NCI-H2227 (cell line): ENCODE data around the gene RNLS.

Experiments
- DNase-seq: peaks from one replicate; lab custom pipeline; 2025; ENCODE audit not compliant: unreplicated experiment; lab: John Stamatoyannopoulos, UW

RNLS gene

DNA sequence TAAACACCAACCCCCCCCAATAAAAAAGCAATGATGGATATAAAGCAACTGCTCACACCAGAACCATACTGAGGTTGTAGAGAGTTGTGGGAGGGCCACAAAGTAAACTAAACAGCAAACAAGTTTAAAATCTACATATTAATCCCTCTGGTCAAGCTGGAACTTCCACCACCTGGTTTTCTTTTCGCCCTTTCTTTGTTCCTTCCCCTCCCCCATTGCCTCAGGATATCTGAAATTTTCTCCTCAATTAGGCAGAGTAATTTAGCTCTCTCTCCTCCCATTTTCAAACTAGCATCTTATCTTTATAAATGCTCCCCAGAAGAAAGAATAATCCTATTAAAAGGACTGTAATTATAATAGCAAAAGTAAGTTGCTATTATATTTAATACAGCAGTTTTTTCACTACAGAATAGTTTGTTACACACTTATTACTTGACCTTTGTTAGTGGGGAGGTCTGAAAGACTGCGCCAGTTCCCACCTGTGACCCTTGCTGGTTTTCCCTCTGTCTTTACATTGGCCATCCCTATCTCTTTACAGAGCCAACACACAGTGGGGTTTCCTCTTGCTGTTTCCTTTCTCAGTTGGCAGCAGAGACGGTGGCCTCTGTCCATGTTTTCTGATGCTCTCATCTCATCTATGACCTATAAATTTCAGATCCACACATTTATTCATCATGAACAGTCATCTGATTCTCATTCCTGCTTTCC is 235.4 kb downstream of the RNLS start:
- peak; percentile 17 for DNase-seq

DNA sequence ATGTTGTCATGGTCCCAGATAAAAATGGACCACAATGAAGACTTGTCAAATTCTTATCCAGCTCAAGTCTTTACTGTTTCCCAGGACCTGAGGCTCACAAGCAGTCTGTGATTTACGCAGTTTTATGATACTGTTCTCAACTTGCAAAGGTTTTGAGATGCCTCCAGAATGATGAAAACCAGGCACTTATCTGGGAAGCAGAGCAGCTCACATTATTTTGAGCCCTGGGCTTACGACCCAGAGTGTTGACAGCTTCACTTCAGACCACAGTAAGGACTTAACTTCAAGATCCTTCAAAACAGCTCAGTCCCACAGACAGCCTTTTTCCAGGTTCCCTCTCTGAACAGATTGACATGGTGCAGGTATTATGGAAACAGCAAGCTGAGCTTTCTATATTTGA is 236.1 kb downstream of the RNLS start:
- no peak for DNase-seq

GRCh38 chr10:88346144-88346977 is 236.8 kb downstream of the RNLS start:
- no peak for DNase-seq

DNA sequence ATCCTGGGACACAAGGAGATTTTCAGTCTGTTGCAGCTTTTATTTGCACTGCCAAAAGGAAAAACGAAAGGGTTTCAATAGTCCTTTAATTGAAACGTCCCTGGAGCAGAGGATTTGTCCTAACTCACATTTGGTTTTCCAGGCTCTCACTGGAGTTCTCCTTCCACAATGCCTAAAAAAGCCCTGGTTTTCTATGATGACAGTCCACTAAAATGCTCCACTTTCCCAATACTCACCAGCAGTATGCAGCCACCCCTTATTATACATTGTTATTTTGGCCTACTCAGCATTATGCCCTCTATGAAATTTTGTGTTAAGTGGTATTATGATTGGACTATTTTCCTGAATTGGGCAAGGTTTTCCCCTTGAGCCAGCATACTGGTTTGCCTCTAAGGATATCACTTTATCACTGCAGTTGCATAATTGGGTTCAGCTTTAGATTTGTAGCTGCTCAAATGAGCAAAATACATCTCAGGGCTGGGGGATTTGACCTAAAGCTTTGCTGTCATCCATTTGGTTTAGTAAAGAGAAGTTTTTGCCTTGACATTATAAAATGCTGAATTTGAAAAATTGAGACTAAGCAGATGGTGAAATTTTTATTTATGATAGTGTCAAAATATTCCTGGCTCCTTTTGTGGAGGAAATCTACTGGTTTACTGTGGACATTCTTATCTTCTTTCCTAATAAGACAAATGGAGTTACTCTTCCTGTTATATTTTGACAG is 239.2 kb downstream of the RNLS start:
- DNase-seq: no peak

- DNase-seq: no peak
Measured at GRCh38 chr10:88342733-88343310, 240.3 kb downstream of the RNLS start.

- DNase-seq: no peak
Measured at GRCh38 chr10:88337134-88337533, 246.0 kb downstream of the RNLS start.

DNA sequence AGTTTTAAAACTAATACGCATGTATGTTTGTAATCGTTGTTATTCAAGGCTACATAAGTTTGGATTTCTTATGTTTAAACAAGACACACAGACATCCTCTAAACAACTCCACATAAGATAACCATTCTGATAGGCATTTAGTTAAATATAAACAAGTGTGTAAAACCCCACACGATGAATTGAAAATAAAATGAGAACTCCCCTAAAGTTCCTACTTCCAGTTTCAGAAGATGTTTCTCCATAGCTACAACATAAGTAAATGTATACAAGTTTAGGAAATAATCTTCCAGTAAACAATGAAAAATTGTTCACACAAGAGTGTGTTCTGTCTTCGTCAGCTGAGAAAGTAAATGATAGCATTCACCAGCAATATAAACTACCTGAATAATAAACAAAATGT is 246.8 kb downstream of the RNLS start:
- DNase-seq: no peak

DNA sequence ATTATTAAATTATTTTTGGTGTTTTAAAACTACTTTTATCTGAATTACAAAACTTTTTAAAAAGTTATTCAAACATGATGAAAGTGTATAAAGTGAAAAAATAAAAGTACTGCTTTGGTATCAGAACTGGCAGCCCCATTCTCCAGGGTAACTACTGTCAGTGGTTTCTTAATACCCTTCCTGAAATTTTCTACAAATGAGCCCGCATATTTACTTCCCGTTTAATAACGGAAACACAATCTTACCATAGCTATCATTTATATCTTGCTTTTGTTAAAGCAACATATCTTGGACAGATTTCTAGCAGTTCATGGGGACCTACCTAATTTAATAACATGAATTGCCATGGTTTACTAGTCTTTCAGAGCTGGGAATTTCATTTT is 249.9 kb downstream of the RNLS start:
- no peak for DNase-seq

DNA sequence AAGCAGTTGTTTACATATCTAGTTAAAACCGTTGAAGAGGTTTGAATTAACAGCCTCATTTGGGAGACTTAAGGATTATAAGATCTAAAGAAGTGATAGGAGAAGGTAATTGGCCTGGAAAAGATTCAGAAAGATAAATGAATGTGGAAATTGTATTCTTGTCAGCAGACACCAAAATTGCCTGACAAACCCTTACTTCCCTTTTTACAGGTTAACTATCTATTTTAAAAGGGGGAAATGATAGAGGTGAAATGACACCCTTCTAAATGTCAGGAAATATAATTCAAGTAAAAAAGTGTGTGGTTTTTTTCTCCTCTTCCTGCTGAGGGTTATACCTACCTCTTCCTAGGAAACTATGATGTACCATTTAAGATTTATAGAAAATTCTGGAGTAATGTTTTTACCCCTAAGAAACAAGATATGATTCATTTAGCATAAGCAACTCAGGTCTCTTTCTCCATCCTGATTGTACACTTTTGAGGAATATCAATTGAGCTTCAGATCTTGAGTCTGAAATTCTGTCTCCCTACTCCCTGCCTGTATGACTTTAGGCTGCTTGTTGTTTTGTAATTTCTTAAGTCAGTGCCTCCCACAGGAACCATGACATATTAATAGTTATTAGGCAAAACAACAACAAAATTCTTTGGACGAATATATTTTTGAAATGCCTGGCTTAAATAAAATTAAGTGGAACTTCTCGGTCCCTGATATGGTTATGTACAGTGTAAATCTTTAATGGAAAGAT is 250.4 kb downstream of the RNLS start:
- no peak for DNase-seq

- DNase-seq: no peak
Measured at GRCh38 chr10:88330174-88330573, 252.9 kb downstream of the RNLS start.

GRCh38 chr10:88322324-88323063 is 260.6 kb downstream of the RNLS start:
- no peak for DNase-seq

DNA sequence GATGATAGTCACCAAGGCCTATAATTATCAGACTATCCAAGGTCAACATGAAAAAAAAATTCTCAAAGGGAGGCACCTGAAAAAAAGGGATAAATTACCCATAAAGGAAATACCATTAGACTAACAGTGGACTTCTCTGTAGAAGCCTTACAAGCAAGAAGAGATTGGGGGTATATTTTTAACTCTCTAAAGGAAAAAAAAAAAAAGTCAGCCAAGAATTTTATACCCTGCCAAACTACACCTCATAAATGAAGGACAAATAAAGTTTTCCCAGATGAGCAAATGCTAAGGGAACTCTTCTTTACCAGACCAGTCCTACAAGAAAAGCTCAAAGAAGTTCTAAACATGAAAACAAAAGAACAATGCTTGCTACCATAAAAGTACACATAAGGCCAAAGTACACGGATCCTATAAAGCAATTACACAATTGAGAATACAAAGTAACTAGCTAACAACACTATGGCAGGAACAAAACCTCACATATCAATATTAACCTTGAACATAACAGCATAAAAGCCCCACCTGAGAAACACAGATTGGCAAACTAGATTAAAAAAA is 263.1 kb downstream of the RNLS start:
- DNase-seq: no peak

DNA sequence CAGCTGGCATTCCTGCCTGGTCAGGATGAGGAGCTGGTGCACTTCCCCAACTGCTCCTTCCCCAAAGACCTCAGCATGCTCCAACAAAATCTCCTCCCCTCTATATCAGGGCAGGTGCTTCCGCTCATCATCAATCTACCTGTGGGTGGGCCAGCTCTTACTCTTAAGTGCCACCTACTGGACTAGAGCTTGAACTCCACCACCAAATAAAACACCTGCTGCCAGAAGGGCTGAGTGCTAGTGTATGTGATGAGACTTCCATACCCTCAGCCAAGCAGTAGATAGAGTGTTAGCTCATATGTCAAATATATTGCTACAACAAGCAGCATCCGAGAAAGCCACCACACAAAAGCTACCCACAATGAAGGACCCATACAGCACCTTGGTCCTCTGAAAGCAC is 264.3 kb downstream of the RNLS start:
- no peak for DNase-seq

GRCh38 chr10:88317099-88317498 is 266.0 kb downstream of the RNLS start:
- DNase-seq: no peak

- DNase-seq: no peak
Measured at GRCh38 chr10:88316292-88316861, 266.7 kb downstream of the RNLS start.

DNA sequence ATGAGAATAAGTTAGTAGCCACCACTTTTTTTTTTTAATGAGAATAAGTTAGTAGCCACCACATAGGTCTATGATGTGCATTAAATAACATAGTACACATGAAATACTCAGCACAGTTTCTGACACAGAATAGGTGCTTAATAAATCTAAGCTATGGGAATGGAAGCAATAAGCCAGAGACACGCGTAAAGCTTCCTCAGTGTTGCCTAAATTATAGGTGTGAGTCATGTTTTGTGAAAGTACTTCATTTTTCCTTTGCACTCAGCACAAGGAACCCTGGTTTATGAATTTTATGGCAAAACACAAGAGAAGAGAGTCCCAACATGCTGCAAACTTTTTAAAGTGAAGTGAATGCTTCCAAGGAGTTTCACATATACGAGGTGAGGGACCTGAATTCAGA is 267.4 kb downstream of the RNLS start:
- DNase-seq: no peak

DNA sequence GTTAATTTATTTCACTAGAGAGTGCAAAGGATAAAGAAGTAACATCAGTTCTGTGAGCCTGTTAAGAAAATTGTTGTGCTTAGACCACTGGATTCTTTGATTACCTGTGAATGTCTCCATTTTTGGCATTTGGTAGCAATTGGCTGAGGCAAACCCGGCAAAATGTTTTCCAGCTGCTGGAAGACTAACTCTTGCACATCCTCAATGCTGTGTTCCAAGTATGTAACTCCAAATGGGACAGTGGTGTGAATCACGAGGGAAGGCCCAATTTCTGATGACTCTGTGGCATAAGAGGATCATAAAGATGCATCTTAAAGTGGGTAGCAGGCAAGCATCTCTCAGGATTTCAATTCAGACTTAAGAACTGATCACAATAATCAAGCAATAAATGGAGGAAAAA is 268.8 kb downstream of the RNLS start:
- DNase-seq: no peak

GRCh38 chr10:88313878-88314277 is 269.2 kb downstream of the RNLS start:
- DNase-seq: no peak

GRCh38 chr10:88312855-88313254 is 270.3 kb downstream of the RNLS start:
- no peak for DNase-seq

DNA sequence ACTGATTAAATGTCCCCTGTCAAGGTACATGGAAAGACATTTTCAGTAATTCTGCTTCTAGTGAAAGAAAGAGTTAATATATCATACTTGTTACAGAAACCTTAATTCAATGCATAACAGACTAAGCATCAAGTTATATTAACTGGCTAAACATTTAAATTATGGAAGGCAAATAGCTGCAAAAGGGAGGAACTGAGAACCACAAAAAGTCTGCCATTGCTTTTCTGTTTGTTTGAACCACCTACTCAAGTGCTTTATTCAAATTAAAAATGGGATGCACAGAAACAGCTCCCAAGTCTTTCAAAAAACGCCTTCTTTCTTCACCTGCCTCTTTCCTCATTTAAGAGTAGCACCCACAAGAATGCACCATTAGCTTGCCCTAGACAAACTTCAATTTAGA is 271.9 kb downstream of the RNLS start:
- DNase-seq: no peak
